LNCaP clone FGC (cell line): Measurements from ENCODE around the gene ANK3.

Experiments
- DNase-seq: peaks from one replicate; pipeline ENCODE4 v3.0.0-alpha.2; 2011; ENCODE audit warnings: low read depth
- H3K4me3 ChIP-seq: 2 replicates; pipeline ENCODE4 v1.5.1; 2011; ENCODE audit warnings: mild to moderate bottlenecking, low read depth, low read length, control low read depth
- TF ChIP-seq, protein P1 (sequence below): IDR thresholded peaks from 2 replicates; pipeline ENCODE4 v1.5.1; 2012; ENCODE audit warnings: mild to moderate bottlenecking; ENCODE audit not compliant: control insufficient read depth, insufficient read depth; ENCODE audit errors: extremely low read depth

Gene ANK3

GRCh38 chr10:60314069-60314940, 75.4 kb downstream of the ANK3 start:
- no peak for DNase-seq
- TF ChIP-seq, protein P1, sequence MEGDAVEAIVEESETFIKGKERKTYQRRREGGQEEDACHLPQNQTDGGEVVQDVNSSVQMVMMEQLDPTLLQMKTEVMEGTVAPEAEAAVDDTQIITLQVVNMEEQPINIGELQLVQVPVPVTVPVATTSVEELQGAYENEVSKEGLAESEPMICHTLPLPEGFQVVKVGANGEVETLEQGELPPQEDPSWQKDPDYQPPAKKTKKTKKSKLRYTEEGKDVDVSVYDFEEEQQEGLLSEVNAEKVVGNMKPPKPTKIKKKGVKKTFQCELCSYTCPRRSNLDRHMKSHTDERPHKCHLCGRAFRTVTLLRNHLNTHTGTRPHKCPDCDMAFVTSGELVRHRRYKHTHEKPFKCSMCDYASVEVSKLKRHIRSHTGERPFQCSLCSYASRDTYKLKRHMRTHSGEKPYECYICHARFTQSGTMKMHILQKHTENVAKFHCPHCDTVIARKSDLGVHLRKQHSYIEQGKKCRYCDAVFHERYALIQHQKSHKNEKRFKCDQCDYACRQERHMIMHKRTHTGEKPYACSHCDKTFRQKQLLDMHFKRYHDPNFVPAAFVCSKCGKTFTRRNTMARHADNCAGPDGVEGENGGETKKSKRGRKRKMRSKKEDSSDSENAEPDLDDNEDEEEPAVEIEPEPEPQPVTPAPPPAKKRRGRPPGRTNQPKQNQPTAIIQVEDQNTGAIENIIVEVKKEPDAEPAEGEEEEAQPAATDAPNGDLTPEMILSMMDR = no peak
- no peak overlapping the region for H3K4me3 ChIP-seq

- TF ChIP-seq, protein P1 = no peak
Measured at GRCh38 chr10:60313589-60313952, 76.1 kb downstream of the ANK3 start.

GRCh38 chr10:60312818-60313588, 76.7 kb downstream of the ANK3 start:
- TF ChIP-seq, protein P1 = no peak
- DNase-seq = no peak
- no peak overlapping the region for H3K4me3 ChIP-seq

More at GRCh38 chr10:60313589-60313952, 76.1 kb downstream of the ANK3 start:
- no peak for DNase-seq
- no peak overlapping the region for H3K4me3 ChIP-seq

DNA sequence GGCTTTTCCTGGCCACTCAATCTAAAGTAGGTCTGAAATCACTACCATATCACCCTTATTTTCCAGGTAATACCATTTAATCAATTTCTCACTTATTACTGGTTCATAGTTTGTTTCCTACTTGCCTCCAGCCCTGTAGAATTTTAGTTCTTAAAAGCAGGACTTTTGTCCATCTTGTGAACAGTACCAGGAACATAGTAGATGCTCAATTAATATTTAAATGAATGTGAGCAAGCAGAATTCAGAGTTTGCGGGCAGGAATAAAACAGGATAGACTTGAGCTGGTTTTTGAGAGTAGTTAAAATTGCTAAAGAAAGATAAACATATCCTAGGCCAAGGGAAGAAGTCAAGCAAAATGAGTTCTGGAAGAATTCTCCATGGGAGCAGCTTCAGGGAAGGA, 77.9 kb downstream of the ANK3 start:
- no peak overlapping the region for H3K4me3 ChIP-seq
- DNase-seq = no peak
- TF ChIP-seq, protein P1 = no peak

DNA sequence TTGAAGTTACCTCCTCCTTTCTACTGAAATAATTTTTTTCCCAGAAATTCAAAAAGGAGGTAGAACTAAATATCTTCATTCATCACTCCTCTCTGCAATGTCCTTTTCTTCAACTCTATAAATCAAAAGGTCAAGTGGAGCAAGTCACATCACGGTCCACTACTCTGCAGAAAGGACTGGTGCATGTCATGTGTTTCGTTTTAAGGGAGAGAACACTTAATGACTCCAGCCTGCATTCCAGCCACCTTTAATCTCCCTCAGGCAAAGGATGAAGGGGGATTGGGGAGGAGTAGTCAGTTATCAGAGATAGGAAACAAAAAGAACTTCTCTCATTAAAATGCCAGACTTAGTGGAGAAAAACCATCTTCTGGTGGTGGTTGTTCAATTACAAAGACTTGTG, 78.9 kb downstream of the ANK3 start:
- DNase-seq = no peak
- TF ChIP-seq, protein P1 = no peak

DNA sequence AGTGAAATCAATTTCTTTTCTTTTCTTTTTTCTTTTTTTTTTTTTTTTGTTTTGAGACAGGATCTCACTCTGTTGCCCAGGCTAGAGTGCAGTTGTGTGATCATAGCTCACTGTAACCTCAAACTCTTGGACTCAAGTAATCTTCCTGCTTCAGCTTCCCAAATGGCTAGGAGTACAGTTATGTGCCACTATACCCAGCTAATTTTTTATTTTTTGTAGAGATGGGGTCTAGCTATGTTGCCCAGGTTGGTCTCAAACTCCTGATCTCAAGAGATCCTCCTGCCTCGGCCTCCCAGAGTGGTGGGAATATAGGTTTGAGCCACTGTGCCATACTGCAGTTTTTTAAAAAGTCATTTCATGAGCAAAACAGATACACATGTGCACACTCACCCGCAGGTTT, 79.8 kb downstream of the ANK3 start:
- no peak for DNase-seq
- H3K4me3 ChIP-seq = no peak overlapping the region
- TF ChIP-seq, protein P1 = no peak

More for the DNA sequence above, 78.9 kb downstream of the ANK3 start:
- H3K4me3 ChIP-seq = no peak overlapping the region
